Mesenchymal stem cell (in vitro differentiated cells and primary cell): ENCODE results near the gene PRKAG2.

Experiments used
- DNase-seq: peaks from one replicate; pipeline ENCODE4 v3.0.0-alpha.2; 2013
- H2AFZ ChIP-seq: one replicate; pipeline ENCODE4 v1.6.1; 2013; ENCODE audit warnings: low read depth, mild to moderate bottlenecking, control low read depth, inconsistent platforms, low read length, moderate library complexity
- H2AK5ac ChIP-seq: 2 replicates; pipeline ENCODE4 v1.6.1; 2013; ENCODE audit warnings: low read length, moderate library complexity, mild to moderate bottlenecking, inconsistent platforms; ENCODE audit not compliant: severe bottlenecking
- H2BK120ac ChIP-seq: one replicate; pipeline ENCODE4 v1.6.1; 2013; ENCODE audit warnings: low read depth, mild to moderate bottlenecking, inconsistent platforms, low read length, moderate library complexity
- H2BK12ac ChIP-seq, 2 experiments: one replicate each; pipeline ENCODE4 v1.6.1; 2013; ENCODE audit warnings: inconsistent platforms in 2 of 2, low read length in 2 of 2, mild to moderate bottlenecking in 2 of 2, moderate library complexity in 2 of 2, control low read depth in 1 of 2
- H2BK15ac ChIP-seq: one replicate; pipeline ENCODE4 v1.6.1; 2013; ENCODE audit warnings: mild to moderate bottlenecking, low read depth, inconsistent platforms; ENCODE audit not compliant: poor library complexity, severe bottlenecking
- H2BK5ac ChIP-seq: 2 replicates; pipeline ENCODE4 v1.6.1; 2013; ENCODE audit warnings: low read depth, mild to moderate bottlenecking, low read length, control low read depth, inconsistent platforms; ENCODE audit not compliant: poor library complexity, severe bottlenecking
- H3K14ac ChIP-seq, 2 experiments: one replicate each; pipeline ENCODE4 v1.6.1; 2013; ENCODE audit warnings: inconsistent platforms in 2 of 2, low read length in 2 of 2, control low read depth in 1 of 2, mild to moderate bottlenecking in 1 of 2, moderate library complexity in 1 of 2
- H3K18ac ChIP-seq, 2 experiments: one replicate each; pipeline ENCODE4 v1.6.1; 2013; ENCODE audit warnings: inconsistent platforms in 2 of 2, low read length in 2 of 2, control low read depth in 1 of 2, low read depth in 1 of 2, mild to moderate bottlenecking in 1 of 2
- H3K23ac ChIP-seq, 2 experiments: one replicate each; pipeline ENCODE4 v1.6.1; 2013; ENCODE audit warnings: inconsistent platforms in 2 of 2, low read length in 2 of 2, mild to moderate bottlenecking in 2 of 2, moderate library complexity in 2 of 2, control low read depth in 1 of 2
- H3K27ac ChIP-seq: 2 replicates; pipeline ENCODE4 v1.5.1; 2013; ENCODE audit warnings: mild to moderate bottlenecking, moderate library complexity, low read length, control low read depth, inconsistent platforms; ENCODE audit not compliant: poor library complexity, severe bottlenecking
- H3K27me3 ChIP-seq, 2 experiments: 2 replicates each; pipeline versions ENCODE4 v1.6.1 to v1.7.0; 2013; ENCODE audit warnings: low read length in 2 of 2, mild to moderate bottlenecking in 2 of 2, moderate library complexity in 2 of 2, control low read depth in 1 of 2, inconsistent platforms in 1 of 2; ENCODE audit not compliant: control insufficient read depth in 1 of 2, insufficient read depth in 1 of 2
- H3K36me3 ChIP-seq, 2 experiments: 2 replicates each; pipeline versions ENCODE4 v1.6.1 to v1.7.0; 2013; ENCODE audit warnings: low read length in 2 of 2, control low read depth in 1 of 2, inconsistent platforms in 1 of 2, low read depth in 1 of 2, mild to moderate bottlenecking in 1 of 2; ENCODE audit not compliant: insufficient read depth in 2 of 2, control insufficient read depth in 1 of 2
- H3K4ac ChIP-seq, 2 experiments: one replicate each; pipeline ENCODE4 v1.6.1; 2013; ENCODE audit warnings: inconsistent platforms in 2 of 2, low read length in 2 of 2, mild to moderate bottlenecking in 2 of 2, moderate library complexity in 2 of 2, control low read depth in 1 of 2, low read depth in 1 of 2
- H3K4me1 ChIP-seq: 2 replicates; pipeline ENCODE4 v1.6.1; 2013; ENCODE audit warnings: low read depth, low read length, control low read depth; ENCODE audit not compliant: control insufficient read depth, insufficient read depth
- H3K4me2 ChIP-seq: 2 replicates; pipeline ENCODE4 v1.6.1; 2013; ENCODE audit warnings: low read length, mild to moderate bottlenecking, inconsistent platforms; ENCODE audit not compliant: poor library complexity, severe bottlenecking
- H3K4me3 ChIP-seq, 2 experiments: 2 replicates each; pipeline versions ENCODE4 v1.5.1 to v1.7.0; 2013; ENCODE audit warnings: low read length in 2 of 2, mild to moderate bottlenecking in 2 of 2, control low read depth in 1 of 2, low read depth in 1 of 2; ENCODE audit not compliant: insufficient read depth in 1 of 2
- H3K79me1 ChIP-seq: replicated peaks from 2 replicates; pipeline ENCODE4 v1.6.1; 2013; ENCODE audit warnings: mild to moderate bottlenecking, control low read depth, low read length, inconsistent platforms; ENCODE audit not compliant: poor library complexity, severe bottlenecking
- H3K9ac ChIP-seq: 2 replicates; pipeline ENCODE4 v1.7.0; 2013; ENCODE audit warnings: mild to moderate bottlenecking, low read length, moderate library complexity
- H3K9me3 ChIP-seq: 2 replicates; pipeline ENCODE4 v1.7.0; 2013; ENCODE audit warnings: mild to moderate bottlenecking, low read length; ENCODE audit not compliant: control insufficient read depth
- H4K8ac ChIP-seq: one replicate; pipeline ENCODE4 v1.6.1; 2013; ENCODE audit warnings: inconsistent platforms, mild to moderate bottlenecking, low read length, moderate library complexity
- H4K91ac ChIP-seq: one replicate; pipeline ENCODE4 v1.6.1; 2013; ENCODE audit warnings: mild to moderate bottlenecking, low read length, inconsistent platforms
- WGBS: methylation state at CpG from one replicate; pipeline ENCODE4 v1.1.7; 2013; ENCODE audit warnings: mixed read lengths; 5-methylcytosine and 5-hydroxymethylcytosine counted together

PRKAG2 gene

GRCh38 chr7:151704960-151705635 is 171.8 kb downstream of the PRKAG2 start:
- Histone ChIP-seq H3K9ac (peak overlapping the region; percentile 26), H3K36me3 (no peaks in the 10 kb centered on the region), H3K27me3 (peaks cover 0 to 20% of the 10 kb centered on the region in 2 experiments), H2BK5ac (no peak overlapping the region), H3K9me3 (no peaks in the 10 kb centered on the region), H2BK15ac (no peak overlapping the region), H3K4me2 (no peak overlapping the region), H2BK120ac (no peak overlapping the region), H2BK12ac (peak overlapping the region in 1 of 2 experiments; percentile 13), H3K4me1 (peaks cover 28% of the 10 kb centered on the region), H2AFZ (no peak overlapping the region), H3K18ac (peak overlapping the region in 1 of 2 experiments; percentile 59), H4K91ac (peak overlapping the region; percentile 62), H3K23ac (no peak overlapping the region), H3K79me1 (no peaks in the 10 kb centered on the region), H3K27ac (no peak overlapping the region), H3K4ac (peak overlapping the region in 1 of 2 experiments; percentile 5), H3K4me3 (peak overlapping the region in 1 of 2 experiments; percentile 24), H3K14ac (no peak overlapping the region), H4K8ac (peak overlapping the region; percentile 84), H2AK5ac (no peak overlapping the region)
- no peak for DNase-seq
- WGBS, result 71% methylated on average over 17 of the region's 17 CpGs

DNA sequence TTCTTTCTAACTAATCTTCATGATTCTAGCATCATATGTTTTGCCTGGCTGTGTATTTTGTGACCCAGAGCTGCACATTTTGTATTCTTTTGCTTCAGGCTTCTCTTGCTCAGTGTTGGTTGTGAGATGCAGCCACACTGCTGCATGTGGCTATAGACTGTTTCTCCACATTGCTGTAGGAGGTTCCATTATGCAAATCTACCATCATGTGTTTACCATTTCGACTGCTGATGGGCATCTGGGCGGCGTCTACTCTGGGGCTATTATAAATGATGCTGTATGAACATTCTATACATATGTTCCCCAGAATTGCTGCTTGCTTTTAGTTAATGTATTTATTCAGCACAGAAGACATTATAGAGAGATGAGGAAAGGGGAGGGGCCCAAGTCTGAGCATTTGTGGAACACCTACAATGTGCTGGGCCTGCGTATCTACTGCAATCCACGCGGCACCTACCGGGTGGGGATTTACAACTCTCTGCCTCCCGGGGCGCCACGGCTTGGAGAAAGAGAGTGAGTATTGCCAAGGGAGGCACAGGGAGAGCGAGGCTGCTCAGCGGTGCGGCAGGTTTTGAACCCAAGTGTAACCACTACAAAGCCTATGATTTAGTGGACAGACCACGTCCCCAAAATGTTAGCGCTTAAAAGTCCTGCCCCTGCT is 172.5 kb downstream of the PRKAG2 start:
- H2AFZ ChIP-seq, result no peak overlapping the region
- H2BK5ac ChIP-seq, result no peak overlapping the region
- WGBS, result 94% methylated on average over 12 of the region's 15 CpGs
- H3K9ac ChIP-seq, result no peak overlapping the region
- H2BK15ac ChIP-seq, result no peak overlapping the region
- H3K4me3 ChIP-seq, result no peak overlapping the region
- peak overlapping the region in 1 of 2 experiments; percentile 34 for H3K18ac ChIP-seq
- H3K14ac ChIP-seq, result no peak overlapping the region
- peak overlapping the region; percentile 43 for H4K91ac ChIP-seq
- no peak overlapping the region for H3K4me2 ChIP-seq
- H3K4ac ChIP-seq, result no peak overlapping the region
- peak overlapping the region in 1 of 2 experiments; percentile 13 for H2BK12ac ChIP-seq
- H3K79me1 ChIP-seq, result no peaks in the 10 kb centered on the region
- H2BK120ac ChIP-seq, result no peak overlapping the region
- H2AK5ac ChIP-seq, result no peak overlapping the region
- no peaks in the 10 kb centered on the region for H3K9me3 ChIP-seq
- H3K23ac ChIP-seq, result no peak overlapping the region
- H3K4me1 ChIP-seq, result peaks cover 33% of the 10 kb centered on the region
- peaks cover 0 to 20% of the 10 kb centered on the region in 2 experiments for H3K27me3 ChIP-seq
- no peak for DNase-seq
- no peak overlapping the region for H3K27ac ChIP-seq
- no peak overlapping the region for H4K8ac ChIP-seq
- no peaks in the 10 kb centered on the region for H3K36me3 ChIP-seq

GRCh38 chr7:151702961-151703360 is 174.0 kb downstream of the PRKAG2 start:
- H3K79me1 ChIP-seq, result no peaks in the 10 kb centered on the region
- no peak overlapping the region for H3K23ac ChIP-seq
- WGBS, result 91% methylated on average over 9 of the region's 9 CpGs
- no peak overlapping the region for H3K14ac ChIP-seq
- no peak overlapping the region for H3K9ac ChIP-seq
- H3K4ac ChIP-seq, result no peak overlapping the region
- H3K18ac ChIP-seq, result no peak overlapping the region
- H2BK120ac ChIP-seq, result no peak overlapping the region
- no peak overlapping the region for H3K4me3 ChIP-seq
- no peaks in the 10 kb centered on the region for H3K36me3 ChIP-seq
- no peak for DNase-seq
- H3K27me3 ChIP-seq, result peaks cover 0 to 23% of the 10 kb centered on the region in 2 experiments
- H2BK5ac ChIP-seq, result no peak overlapping the region
- peaks cover 43% of the 10 kb centered on the region for H3K4me1 ChIP-seq
- H2BK15ac ChIP-seq, result no peak overlapping the region
- H3K4me2 ChIP-seq, result no peak overlapping the region
- no peaks in the 10 kb centered on the region for H3K9me3 ChIP-seq
- no peak overlapping the region for H2AFZ ChIP-seq
- peak overlapping the region; percentile 76 for H2AK5ac ChIP-seq
- no peak overlapping the region for H4K91ac ChIP-seq
- H4K8ac ChIP-seq, result no peak overlapping the region
- H2BK12ac ChIP-seq, result no peak overlapping the region
- H3K27ac ChIP-seq, result no peak overlapping the region

- Histone ChIP-seq H3K36me3 (no peaks in the 10 kb centered on the region), H2BK12ac (peak overlapping the region; percentile 3 to 29), H3K4ac (no peak overlapping the region), H2BK15ac (no peak overlapping the region), H2AK5ac (peak overlapping the region; percentile 93), H3K9me3 (no peaks in the 10 kb centered on the region), H3K14ac (no peak overlapping the region), H3K4me1 (peaks cover 55% of the 10 kb centered on the region), H2AFZ (no peak overlapping the region), H4K91ac (peak overlapping the region; percentile 56), H2BK120ac (no peak overlapping the region), H3K27ac (no peak overlapping the region), H2BK5ac (no peak overlapping the region), H3K23ac (no peak overlapping the region), H3K79me1 (no peaks in the 10 kb centered on the region), H3K27me3 (peaks cover 0 to 23% of the 10 kb centered on the region in 2 experiments), H3K18ac (peak overlapping the region in 1 of 2 experiments; percentile 14), H3K4me3 (no peak overlapping the region), H3K9ac (no peak overlapping the region), H3K4me2 (no peak overlapping the region), H4K8ac (peak overlapping the region; percentile 33)
- DNase-seq, result peak; percentile 63
- WGBS, result 75% methylated on average over 12 of the region's 13 CpGs
Measured at GRCh38 chr7:151700586-151701165, 176.2 kb downstream of the PRKAG2 start.
